Measurements from ENCODE around the gene CERK. TPM values are rescaled to one million over a fixed set of nuclear protein-coding genes. Genes with fewer than 3 reads are reported as not detected.
"Not testable (repeated sequence)": the region's sequence is repeated elsewhere in the genome, so short reads cannot be mapped to it uniquely, and the experiment has no call there.

Gene CERK
- total RNA-seq, 1 donor from 2014 or later, result 63.2 TPM

GRCh38 chr22:46738647-46739093 lies 618 bp upstream of the CERK start:
- Mint-ChIP-seq H3K27me3 (no peaks in the 10 kb centered on the region), H3K9me3 (peaks cover 3% of the 10 kb centered on the region), H3K36me3 (ENCODE audit: low read depth) (peaks cover 16% of the 10 kb centered on the region), H3K27ac (peak overlapping the region; percentile 87), H3K4me3 (peak overlapping the region; percentile 86), H3K4me1 (peaks cover 34% of the 10 kb centered on the region)
- intact Hi-C loops (cut with micrococcal nuclease), result loop anchor here (1.0 to 5.0 kb wide), 5 partner anchors 24 to 176 kb away; partner anchors contain the start of gene TBC1D22A
- no peak for DNase-seq

- DNase-seq, result peak; percentile 87
- Mint-ChIP-seq H3K27ac (peak overlapping the region; percentile 97), H3K9me3 (no peaks in the 10 kb centered on the region), H3K4me1 (peaks cover 37% of the 10 kb centered on the region), H3K27me3 (no peaks in the 10 kb centered on the region), H3K4me3 (peak overlapping the region; percentile 99), H3K36me3 (ENCODE audit: low read depth) (peaks cover 18% of the 10 kb centered on the region)
- intact Hi-C loops (cut with micrococcal nuclease), result loop anchor here (5.0 kb wide), 2 partner anchors 125 to 175 kb away; no protein-coding TSS in a partner anchor
These were observed 712 bp downstream of the CERK start for GRCh38 chr22:46737105-46737975.

- Mint-ChIP-seq H3K4me1 (peaks cover 37% of the 10 kb centered on the region), H3K27me3 (no peaks in the 10 kb centered on the region), H3K27ac (peak overlapping the region; percentile 97), H3K36me3 (ENCODE audit: low read depth) (peaks cover 22% of the 10 kb centered on the region), H3K9me3 (no peaks in the 10 kb centered on the region), H3K4me3 (peak overlapping the region; percentile 99)
- intact Hi-C loops (cut with micrococcal nuclease), result loop anchor here (5.0 kb wide), 2 partner anchors 124 to 174 kb away; no protein-coding TSS in a partner anchor
- DNase-seq, result no peak
These were observed 1.3 kb downstream of the CERK start for GRCh38 chr22:46736705-46737104.

GRCh38 chr22:46735747-46736608 lies 2.1 kb downstream of the CERK start:
- H3K27ac Mint-ChIP-seq, result peak overlapping the region; percentile 97
- peaks cover 25% of the 10 kb centered on the region for H3K36me3 Mint-ChIP-seq (ENCODE audit: low read depth)
- intact Hi-C loops (cut with micrococcal nuclease), result loop anchor here (5.0 kb wide), 2 partner anchors 124 to 174 kb away; no protein-coding TSS in a partner anchor
- no peaks in the 10 kb centered on the region for H3K27me3 Mint-ChIP-seq
- DNase-seq, result no peak
- H3K4me3 Mint-ChIP-seq, result peak overlapping the region; percentile 99
- H3K9me3 Mint-ChIP-seq, result no peaks in the 10 kb centered on the region
- peaks cover 41% of the 10 kb centered on the region for H3K4me1 Mint-ChIP-seq

GRCh38 chr22:46734830-46735453 lies 3.1 kb downstream of the CERK start:
- intact Hi-C loops (cut with micrococcal nuclease), result loop anchor here (5.0 kb wide), 2 partner anchors 123 to 173 kb away; no protein-coding TSS in a partner anchor
- DNase-seq, result peak; percentile 77
- H3K4me3 Mint-ChIP-seq, result peak overlapping the region; percentile 99
- peaks cover 25% of the 10 kb centered on the region for H3K36me3 Mint-ChIP-seq (ENCODE audit: low read depth)
- no peaks in the 10 kb centered on the region for H3K27me3 Mint-ChIP-seq
- peak overlapping the region; percentile 91 for H3K27ac Mint-ChIP-seq
- peaks cover 39% of the 10 kb centered on the region for H3K4me1 Mint-ChIP-seq
- no peaks in the 10 kb centered on the region for H3K9me3 Mint-ChIP-seq

- H3K27me3 Mint-ChIP-seq; DNase-seq; H3K27ac Mint-ChIP-seq; H3K9me3 Mint-ChIP-seq; intact Hi-C loops (cut with micrococcal nuclease): not testable (repeated sequence)
- peak overlapping the region; percentile 99 for H3K4me3 Mint-ChIP-seq
- peaks cover 27% of the 10 kb centered on the region for H3K36me3 Mint-ChIP-seq (ENCODE audit: low read depth)
- H3K4me1 Mint-ChIP-seq, result peaks cover 38% of the 10 kb centered on the region
These were observed 3.8 kb downstream of the CERK start for GRCh38 chr22:46734213-46734722.

- no peaks in the 10 kb centered on the region for H3K9me3 Mint-ChIP-seq
- no peaks in the 10 kb centered on the region for H3K27me3 Mint-ChIP-seq
- no peak overlapping the region for H3K4me3 Mint-ChIP-seq
- intact Hi-C loops (cut with micrococcal nuclease), result no loop called here
- H3K27ac Mint-ChIP-seq, result no peak overlapping the region
- DNase-seq, result no peak
- H3K36me3 Mint-ChIP-seq (ENCODE audit: low read depth), result peaks cover 31% of the 10 kb centered on the region
- H3K4me1 Mint-ChIP-seq, result peaks cover 32% of the 10 kb centered on the region
These were observed 5.5 kb downstream of the CERK start for GRCh38 chr22:46732513-46732912.

GRCh38 chr22:46732041-46732379 lies 6.0 kb downstream of the CERK start:
- Mint-ChIP-seq H3K9me3 (no peaks in the 10 kb centered on the region), H3K27ac (peak overlapping the region; percentile 72), H3K4me3 (no peak overlapping the region), H3K36me3 (ENCODE audit: low read depth) (peaks cover 31% of the 10 kb centered on the region), H3K4me1 (peaks cover 30% of the 10 kb centered on the region), H3K27me3 (no peaks in the 10 kb centered on the region)
- intact Hi-C loops (cut with micrococcal nuclease), result no loop called here
- no peak for DNase-seq

- peaks cover 26% of the 10 kb centered on the region for H3K4me1 Mint-ChIP-seq
- DNase-seq, result no peak
- H3K27ac Mint-ChIP-seq, result peak overlapping the region; percentile 72
- peaks cover 29% of the 10 kb centered on the region for H3K36me3 Mint-ChIP-seq (ENCODE audit: low read depth)
- intact Hi-C loops (cut with micrococcal nuclease), result no loop called here
- H3K9me3 Mint-ChIP-seq, result no peaks in the 10 kb centered on the region
- H3K4me3 Mint-ChIP-seq, result no peak overlapping the region
- no peaks in the 10 kb centered on the region for H3K27me3 Mint-ChIP-seq
These were observed 6.6 kb downstream of the CERK start for GRCh38 chr22:46731246-46732040.

- no peaks in the 10 kb centered on the region for H3K9me3 Mint-ChIP-seq
- peak overlapping the region; percentile 45 for H3K27ac Mint-ChIP-seq
- DNase-seq, result no peak
- no peaks in the 10 kb centered on the region for H3K27me3 Mint-ChIP-seq
- peaks cover 29% of the 10 kb centered on the region for H3K36me3 Mint-ChIP-seq (ENCODE audit: low read depth)
- intact Hi-C loops (cut with micrococcal nuclease), result no loop called here
- H3K4me1 Mint-ChIP-seq, result peaks cover 20% of the 10 kb centered on the region
- H3K4me3 Mint-ChIP-seq, result no peak overlapping the region
These were observed 7.3 kb downstream of the CERK start for GRCh38 chr22:46730568-46731245.

- Mint-ChIP-seq H3K36me3 (ENCODE audit: low read depth) (peaks cover 26% of the 10 kb centered on the region), H3K27me3 (no peaks in the 10 kb centered on the region), H3K27ac (no peak overlapping the region), H3K4me3 (no peak overlapping the region), H3K4me1 (peaks cover 6% of the 10 kb centered on the region), H3K9me3 (no peaks in the 10 kb centered on the region)
- DNase-seq, result no peak
- intact Hi-C loops (cut with micrococcal nuclease), result no loop called here
These were observed 9.6 kb downstream of the CERK start for GRCh38 chr22:46728470-46728869.

- H3K36me3 Mint-ChIP-seq (ENCODE audit: low read depth), result peaks cover 26% of the 10 kb centered on the region
- H3K4me1 Mint-ChIP-seq, result peaks cover 6% of the 10 kb centered on the region
- no peaks in the 10 kb centered on the region for H3K9me3 Mint-ChIP-seq
- intact Hi-C loops (cut with micrococcal nuclease), result no loop called here
- no peak overlapping the region for H3K27ac Mint-ChIP-seq
- DNase-seq, result no peak
- no peak overlapping the region for H3K4me3 Mint-ChIP-seq
- no peaks in the 10 kb centered on the region for H3K27me3 Mint-ChIP-seq
These were observed 10.2 kb downstream of the CERK start for GRCh38 chr22:46727813-46728364.

All from activated CD4-positive, alpha-beta T cell treated with anti-CD3 and anti-CD28 coated beads, Interleukin-2, amount 10 ng/mL, durations not matched to agents 24 days and 14 days (primary cell).